Neuronal stem cell (in vitro differentiated cells): ENCODE data around the gene C4orf51.

Experiments used
- DNase-seq: peaks from one replicate; pipeline ENCODE4 v3.0.0-alpha.2; 2013; ENCODE audit warnings: low spot score
- H2AFZ ChIP-seq: one replicate; pipeline ENCODE4 v1.6.1; 2013; ENCODE audit warnings: mild to moderate bottlenecking, low read length, inconsistent platforms
- H2AK5ac ChIP-seq: 2 replicates; pipeline ENCODE4 v1.6.1; 2013; ENCODE audit warnings: low read depth, mild to moderate bottlenecking, inconsistent platforms, low read length, moderate library complexity, mixed read lengths
- H2BK120ac ChIP-seq: 2 replicates; pipeline ENCODE4 v1.6.1; 2013; ENCODE audit warnings: low read depth, mild to moderate bottlenecking, inconsistent platforms, low read length, moderate library complexity, mixed read lengths
- H2BK12ac ChIP-seq: one replicate; pipeline ENCODE4 v1.6.1; 2013; ENCODE audit warnings: low read length, inconsistent platforms
- H2BK15ac ChIP-seq: 2 replicates; pipeline ENCODE4 v1.6.1; 2013; ENCODE audit warnings: mild to moderate bottlenecking, low read length, inconsistent platforms, mixed read lengths
- H2BK5ac ChIP-seq: one replicate; pipeline ENCODE4 v1.6.1; 2013; ENCODE audit warnings: inconsistent platforms, mild to moderate bottlenecking, low read length, moderate library complexity
- H3K14ac ChIP-seq: one replicate; pipeline ENCODE4 v1.6.1; 2013; ENCODE audit warnings: low read length, inconsistent platforms
- H3K18ac ChIP-seq: 2 replicates; pipeline ENCODE4 v1.6.1; 2013; ENCODE audit warnings: low read length, inconsistent platforms
- H3K23ac ChIP-seq: 2 replicates; pipeline ENCODE4 v1.6.1; 2013; ENCODE audit warnings: low read depth, mild to moderate bottlenecking, mixed read lengths, low read length, inconsistent platforms; ENCODE audit not compliant: poor library complexity
- H3K27ac ChIP-seq: replicated peaks from 3 replicates; pipeline ENCODE4 v1.5.1; 2013; ENCODE audit warnings: low read length, inconsistent platforms
- H3K27me3 ChIP-seq, 3 experiments: 2 replicates each; pipeline ENCODE4 v1.6.1; 2013; ENCODE audit warnings: low read length in 3 of 3, mild to moderate bottlenecking in 2 of 3, inconsistent platforms in 1 of 3, low read depth in 1 of 3, mixed read lengths in 1 of 3, moderate library complexity in 1 of 3; ENCODE audit not compliant: control insufficient read depth in 3 of 3, insufficient read depth in 3 of 3
- H3K36me3 ChIP-seq, 2 donors: replicated peaks in 1 of 2; 2 replicates each; pipeline ENCODE4 v1.6.1; 2013; ENCODE audit warnings: low read length in 2 of 2; ENCODE audit not compliant: control insufficient read depth in 2 of 2, insufficient read depth in 2 of 2
- H3K4ac ChIP-seq: 2 replicates; pipeline ENCODE4 v1.6.1; 2013; ENCODE audit warnings: inconsistent platforms, mild to moderate bottlenecking, low read length, moderate library complexity
- H3K4me1 ChIP-seq, 2 donors: 1 replicate in 1 of 2; 2 replicates in 1 of 2; pipeline ENCODE4 v1.6.1; 2013; ENCODE audit warnings: low read length in 2 of 2, low read depth in 1 of 2; ENCODE audit not compliant: control insufficient read depth in 2 of 2, insufficient read depth in 1 of 2
- H3K4me2 ChIP-seq: one replicate; pipeline ENCODE4 v1.6.1; 2013; ENCODE audit warnings: mild to moderate bottlenecking, low read length, inconsistent platforms; ENCODE audit not compliant: insufficient read depth, poor library complexity, severe bottlenecking
- H3K4me3 ChIP-seq, 2 donors: 2 replicates each; pipeline ENCODE4 v1.5.1; 2013; ENCODE audit warnings: low read length in 2 of 2, mild to moderate bottlenecking in 2 of 2, inconsistent platforms in 1 of 2, moderate library complexity in 1 of 2
- H3K79me1 ChIP-seq: one replicate; pipeline ENCODE4 v1.6.1; 2013; ENCODE audit warnings: low read depth, mild to moderate bottlenecking, inconsistent platforms, low read length, moderate library complexity
- H3K9ac ChIP-seq: one replicate; pipeline ENCODE4 v1.6.1; 2013; ENCODE audit warnings: mild to moderate bottlenecking, low read depth, low read length, inconsistent platforms; ENCODE audit not compliant: poor library complexity
- H3K9me3 ChIP-seq, 2 donors: replicated peaks in 1 of 2; 2 replicates each; pipeline versions ENCODE3 to v1.6.1; 2013; ENCODE audit warnings: low read length in 2 of 2, mild to moderate bottlenecking in 2 of 2, inconsistent platforms in 1 of 2, low read depth in 1 of 2, mixed read lengths in 1 of 2, moderate library complexity in 1 of 2; ENCODE audit not compliant: control insufficient read depth in 2 of 2, insufficient read depth in 1 of 2
- H4K8ac ChIP-seq: one replicate; pipeline ENCODE4 v1.6.1; 2013; ENCODE audit warnings: low read depth, mild to moderate bottlenecking, inconsistent platforms, low read length, moderate library complexity
- H4K91ac ChIP-seq: one replicate; pipeline ENCODE4 v1.6.1; 2013; ENCODE audit warnings: low read length, low read depth, mild to moderate bottlenecking, inconsistent platforms; ENCODE audit not compliant: poor library complexity
- WGBS, 2 donors: extraction: QIAGEN DNeasy Blood & Tissue Kit; methylation state at CpG; one replicate each; pipeline ENCODE4 v1.1.7; 2013; ENCODE audit warnings: missing lambda C conversion rate in 2 of 2, mixed read lengths in 1 of 2; ENCODE audit not compliant: insufficient read length in 2 of 2, insufficient replicate concordance in 1 of 2; ENCODE audit errors: extremely low coverage in 2 of 2; 5-methylcytosine and 5-hydroxymethylcytosine counted together

Gene C4orf51

DNA sequence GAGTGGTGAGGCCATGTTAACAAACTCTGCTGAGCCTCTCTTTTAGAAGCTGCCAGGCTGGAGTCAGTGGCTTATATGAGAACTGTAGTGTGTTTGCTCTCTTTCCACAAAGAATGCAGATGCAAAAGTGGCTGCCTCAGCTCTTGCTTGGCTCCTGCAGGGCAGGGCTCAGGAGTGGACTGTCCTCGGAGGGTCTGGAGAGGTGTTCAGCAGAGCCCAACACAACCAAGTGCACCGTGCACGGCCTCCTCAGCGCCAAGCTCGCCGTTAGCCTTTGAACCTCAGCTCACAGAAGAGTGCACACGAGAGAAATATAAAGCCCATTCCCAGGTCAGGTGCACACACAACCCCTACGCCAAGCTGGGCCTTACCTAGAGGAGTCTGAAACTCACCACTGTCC lies 82.8 kb downstream of the C4orf51 start:
- H2BK5ac ChIP-seq, result no peak overlapping the region
- H2AFZ ChIP-seq, result no peak overlapping the region
- no peak overlapping the region for H3K4ac ChIP-seq
- no CpG with 5 or more reads among the region's 8 CpGs for WGBS, 2 donors
- H2AK5ac ChIP-seq, result no peak overlapping the region
- H3K18ac ChIP-seq, result peak overlapping the region; percentile 48
- H3K14ac ChIP-seq, result no peak overlapping the region
- no peaks in the 10 kb centered on the region for H3K27me3 ChIP-seq
- H3K27ac ChIP-seq, result no peak overlapping the region
- no peak overlapping the region for H3K9ac ChIP-seq
- H4K8ac ChIP-seq, result no peak overlapping the region
- H4K91ac ChIP-seq, result no peak overlapping the region
- no peak for DNase-seq
- no peak overlapping the region for H3K4me3 ChIP-seq
- peaks cover 0 to 9% of the 10 kb centered on the region in 2 donors for H3K9me3 ChIP-seq
- H2BK120ac ChIP-seq, result peak overlapping the region; percentile 16
- no peaks in the 10 kb centered on the region for H3K79me1 ChIP-seq
- H2BK12ac ChIP-seq, result no peak overlapping the region
- no peak overlapping the region for H3K23ac ChIP-seq
- H3K4me1 ChIP-seq, result no peaks in the 10 kb centered on the region
- H3K4me2 ChIP-seq, result no peak overlapping the region
- H2BK15ac ChIP-seq, result no peak overlapping the region
- H3K36me3 ChIP-seq, result peaks cover 18 to 97% of the 10 kb centered on the region in 2 donors

GRCh38 chr4:145763399-145763798 lies 83.5 kb downstream of the C4orf51 start:
- no peak overlapping the region for H3K23ac ChIP-seq
- no peak overlapping the region for H2BK5ac ChIP-seq
- H3K18ac ChIP-seq, result no peak overlapping the region
- no peak overlapping the region for H3K27ac ChIP-seq
- no peaks in the 10 kb centered on the region for H3K79me1 ChIP-seq
- H4K8ac ChIP-seq, result no peak overlapping the region
- no peak overlapping the region for H2BK120ac ChIP-seq
- no peak overlapping the region for H2AFZ ChIP-seq
- H3K4me3 ChIP-seq, result no peak overlapping the region
- no peaks in the 10 kb centered on the region for H3K4me1 ChIP-seq
- DNase-seq, result no peak
- H2AK5ac ChIP-seq, result no peak overlapping the region
- no peak overlapping the region for H3K14ac ChIP-seq
- H3K9ac ChIP-seq, result no peak overlapping the region
- no peak overlapping the region for H4K91ac ChIP-seq
- no peak overlapping the region for H2BK15ac ChIP-seq
- no peak overlapping the region for H3K4me2 ChIP-seq
- WGBS, 2 donors, result no CpG with 5 or more reads among the region's 4 CpGs
- H3K9me3 ChIP-seq, result peaks cover 0 to 12% of the 10 kb centered on the region in 2 donors
- H3K4ac ChIP-seq, result no peak overlapping the region
- no peak overlapping the region for H2BK12ac ChIP-seq
- H3K36me3 ChIP-seq, result peaks cover 18 to 98% of the 10 kb centered on the region in 2 donors
- H3K27me3 ChIP-seq, result no peaks in the 10 kb centered on the region

- no peak overlapping the region for H2BK12ac ChIP-seq
- H3K36me3 ChIP-seq, result peaks cover 14 to 87% of the 10 kb centered on the region in 2 donors
These were observed 86.3 kb downstream of the C4orf51 start for GRCh38 chr4:145766273-145766672.

GRCh38 chr4:145769450-145770037 lies 89.6 kb downstream of the C4orf51 start:
- H3K27ac ChIP-seq, result no peak overlapping the region
- H4K8ac ChIP-seq, result no peak overlapping the region
- H4K91ac ChIP-seq, result no peak overlapping the region
- H2BK120ac ChIP-seq, result no peak overlapping the region
- H3K9ac ChIP-seq, result no peak overlapping the region
- H3K4me2 ChIP-seq, result no peak overlapping the region
- H2BK15ac ChIP-seq, result no peak overlapping the region
- H3K4me3 ChIP-seq, result no peak overlapping the region
- no peak overlapping the region for H3K23ac ChIP-seq
- H2BK12ac ChIP-seq, result no peak overlapping the region
- H3K9me3 ChIP-seq, result peaks cover 0 to 12% of the 10 kb centered on the region in 2 donors
- no peak for DNase-seq
- H2BK5ac ChIP-seq, result no peak overlapping the region
- no peaks in the 10 kb centered on the region for H3K4me1 ChIP-seq
- H2AK5ac ChIP-seq, result no peak overlapping the region
- H3K14ac ChIP-seq, result no peak overlapping the region
- H3K4ac ChIP-seq, result no peak overlapping the region
- no peak overlapping the region for H3K18ac ChIP-seq
- H3K36me3 ChIP-seq, result peaks cover 10 to 87% of the 10 kb centered on the region in 2 donors
- WGBS, 2 donors, result no CpG with 5 or more reads among the region's 2 CpGs
- no peaks in the 10 kb centered on the region for H3K79me1 ChIP-seq
- no peak overlapping the region for H2AFZ ChIP-seq
- H3K27me3 ChIP-seq, result no peaks in the 10 kb centered on the region

More at GRCh38 chr4:145766273-145766672, 86.3 kb downstream of the C4orf51 start:
- no peak for DNase-seq
- H4K91ac ChIP-seq, result no peak overlapping the region
- H3K9me3 ChIP-seq, result peaks cover 0 to 12% of the 10 kb centered on the region in 2 donors
- no peak overlapping the region for H2BK120ac ChIP-seq
- H3K79me1 ChIP-seq, result no peaks in the 10 kb centered on the region
- H3K9ac ChIP-seq, result no peak overlapping the region
- no peak overlapping the region for H3K4me3 ChIP-seq
- no peak overlapping the region for H3K4ac ChIP-seq
- no peak overlapping the region for H2BK5ac ChIP-seq
- no peaks in the 10 kb centered on the region for H3K4me1 ChIP-seq
- no peak overlapping the region for H3K23ac ChIP-seq
- no peak overlapping the region for H3K4me2 ChIP-seq
- no peak overlapping the region for H2AFZ ChIP-seq
- H3K18ac ChIP-seq, result no peak overlapping the region
- WGBS, 2 donors, result no CpG with 5 or more reads among the region's 5 CpGs
- H3K27ac ChIP-seq, result no peak overlapping the region
- no peak overlapping the region for H2AK5ac ChIP-seq
- no peaks in the 10 kb centered on the region for H3K27me3 ChIP-seq
- H3K14ac ChIP-seq, result no peak overlapping the region
- no peak overlapping the region for H2BK15ac ChIP-seq
- H4K8ac ChIP-seq, result no peak overlapping the region
